B cell (primary cell): ENCODE results near the gene ARHGAP25.

ENCODE experiments used
- EZH2 ChIP-seq: IDR thresholded peaks from 2 replicates; pipeline ENCODE4 v1.6.1; 2012; ENCODE audit warnings: borderline replicate concordance, low read depth, mild to moderate bottlenecking, moderate library complexity, low read length; ENCODE audit not compliant: insufficient read depth, poor library complexity, severe bottlenecking
- TF ChIP-seq, protein P1 (sequence below): fragments of 200-600 bp; IDR thresholded peaks from one replicate; pipeline ENCODE4 v1.8.0; 2022; ENCODE audit warnings: antibody characterized with exemption, mild to moderate bottlenecking

DNA sequence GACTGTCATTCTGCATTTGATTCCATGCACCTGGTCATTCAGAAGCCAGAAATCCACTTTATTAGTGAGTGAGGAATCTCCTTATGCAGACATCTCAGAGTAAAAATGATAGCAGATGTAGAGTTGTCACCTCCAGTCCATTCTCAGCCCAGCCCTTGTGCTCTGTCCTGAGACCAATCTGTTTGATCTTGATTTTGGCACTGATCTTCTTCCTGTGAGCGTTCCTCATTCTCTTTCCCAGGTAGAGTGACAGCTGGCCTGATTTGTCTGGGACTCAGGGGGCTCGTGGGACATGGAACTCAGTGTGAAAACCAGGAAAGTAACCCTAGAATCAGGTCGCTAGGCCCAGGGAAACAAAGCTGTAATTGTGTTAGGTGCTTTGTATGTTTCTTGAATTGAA is 8.9 kb downstream of the ARHGAP25 start:
- TF ChIP-seq, protein P1, sequence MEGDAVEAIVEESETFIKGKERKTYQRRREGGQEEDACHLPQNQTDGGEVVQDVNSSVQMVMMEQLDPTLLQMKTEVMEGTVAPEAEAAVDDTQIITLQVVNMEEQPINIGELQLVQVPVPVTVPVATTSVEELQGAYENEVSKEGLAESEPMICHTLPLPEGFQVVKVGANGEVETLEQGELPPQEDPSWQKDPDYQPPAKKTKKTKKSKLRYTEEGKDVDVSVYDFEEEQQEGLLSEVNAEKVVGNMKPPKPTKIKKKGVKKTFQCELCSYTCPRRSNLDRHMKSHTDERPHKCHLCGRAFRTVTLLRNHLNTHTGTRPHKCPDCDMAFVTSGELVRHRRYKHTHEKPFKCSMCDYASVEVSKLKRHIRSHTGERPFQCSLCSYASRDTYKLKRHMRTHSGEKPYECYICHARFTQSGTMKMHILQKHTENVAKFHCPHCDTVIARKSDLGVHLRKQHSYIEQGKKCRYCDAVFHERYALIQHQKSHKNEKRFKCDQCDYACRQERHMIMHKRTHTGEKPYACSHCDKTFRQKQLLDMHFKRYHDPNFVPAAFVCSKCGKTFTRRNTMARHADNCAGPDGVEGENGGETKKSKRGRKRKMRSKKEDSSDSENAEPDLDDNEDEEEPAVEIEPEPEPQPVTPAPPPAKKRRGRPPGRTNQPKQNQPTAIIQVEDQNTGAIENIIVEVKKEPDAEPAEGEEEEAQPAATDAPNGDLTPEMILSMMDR = no peak
- no peak for TF ChIP-seq EZH2
